NCI-H524 (cell line): ENCODE measurements around the gene UBR7.
"Not testable (repeated sequence)": the region's sequence is repeated elsewhere in the genome, so short reads cannot be mapped to it uniquely, and the experiment has no call there.

Experiments used
- DNase-seq, 2 experiments: peaks; one replicate each; lab custom pipeline; 2025; lab: John Stamatoyannopoulos, UW

The UBR7 gene

GRCh38 chr14:93206793-93207467 lies at the start of gene UBR7, which contains the start of gene GON7:
Gene UBR7 (plus strand): TSS chr14:93207256. CDS start chr14:93207292, 36 bp downstream.
Gene GON7 (minus strand): TSS chr14:93207065. CDS start chr14:93207037, 28 bp downstream.
- DNase-seq: peak; percentile 99

GRCh38 chr14:93158349-93158748 lies 48.7 kb upstream of the UBR7 start:
- DNase-seq: not testable (repeated sequence)

- not testable (repeated sequence) for DNase-seq
Observed at GRCh38 chr14:93159625-93160352, 47.3 kb upstream of the UBR7 start.

- peak; percentile 48 to 80 for DNase-seq
Observed at GRCh38 chr14:93160353-93160801, 46.7 kb upstream of the UBR7 start.

GRCh38 chr14:93161411-93161940 lies 45.6 kb upstream of the UBR7 start:
- DNase-seq: no peak

- peak; percentile 17 to 25 for DNase-seq
Observed at GRCh38 chr14:93163564-93163963, 43.5 kb upstream of the UBR7 start.

- not testable (repeated sequence) for DNase-seq
Observed at GRCh38 chr14:93165271-93166265, 41.5 kb upstream of the UBR7 start.

- DNase-seq: not testable (repeated sequence)
Observed at GRCh38 chr14:93168610-93169009, 38.4 kb upstream of the UBR7 start.

- not testable (repeated sequence) for DNase-seq
Observed at GRCh38 chr14:93169619-93170018, 37.4 kb upstream of the UBR7 start.

GRCh38 chr14:93170141-93170540 lies 36.9 kb upstream of the UBR7 start:
- not testable (repeated sequence) for DNase-seq

GRCh38 chr14:93171376-93171775 lies 35.7 kb upstream of the UBR7 start:
- DNase-seq: no peak

- peak; percentile 49 to 86 for DNase-seq
Observed at GRCh38 chr14:93173943-93174395, 33.1 kb upstream of the UBR7 start.

GRCh38 chr14:93174731-93175130 lies 32.3 kb upstream of the UBR7 start:
- DNase-seq: not testable (repeated sequence)

- no peak for DNase-seq
Observed at GRCh38 chr14:93175492-93175891, 31.6 kb upstream of the UBR7 start.

- DNase-seq: peak in 1 of 2 experiments; percentile 50
Observed at GRCh38 chr14:93183596-93184317, 23.3 kb upstream of the UBR7 start.

GRCh38 chr14:93184391-93185348 lies 22.4 kb upstream of the UBR7 start, which contains the start of the genes LYSET and MOAP1:
Gene LYSET (plus strand): TSS chr14:93185317. CDS start chr14:93185406, 89 bp downstream.
Gene MOAP1 (minus strand): TSS chr14:93184897. CDS start chr14:93184242, 655 bp downstream.
- DNase-seq: peak; percentile 88 to 90

GRCh38 chr14:93185349-93185720 lies 21.7 kb upstream of the UBR7 start:
- DNase-seq: no peak

GRCh38 chr14:93186466-93186865 lies 20.6 kb upstream of the UBR7 start:
- DNase-seq: no peak

- no peak for DNase-seq
Observed at GRCh38 chr14:93186956-93187355, 20.1 kb upstream of the UBR7 start.
